GM12873 (cell line): ENCODE measurements around the gene EGFLAM.

Experiments used
- CTCF ChIP-seq: IDR thresholded peaks from 2 replicates; pipeline ENCODE4 v1.5.1; 2012; ENCODE audit warnings: low read depth, mild to moderate bottlenecking, moderate library complexity, low read length, control low read depth; ENCODE audit not compliant: insufficient read depth; ENCODE audit errors: missing control alignments

EGFLAM gene

DNA sequence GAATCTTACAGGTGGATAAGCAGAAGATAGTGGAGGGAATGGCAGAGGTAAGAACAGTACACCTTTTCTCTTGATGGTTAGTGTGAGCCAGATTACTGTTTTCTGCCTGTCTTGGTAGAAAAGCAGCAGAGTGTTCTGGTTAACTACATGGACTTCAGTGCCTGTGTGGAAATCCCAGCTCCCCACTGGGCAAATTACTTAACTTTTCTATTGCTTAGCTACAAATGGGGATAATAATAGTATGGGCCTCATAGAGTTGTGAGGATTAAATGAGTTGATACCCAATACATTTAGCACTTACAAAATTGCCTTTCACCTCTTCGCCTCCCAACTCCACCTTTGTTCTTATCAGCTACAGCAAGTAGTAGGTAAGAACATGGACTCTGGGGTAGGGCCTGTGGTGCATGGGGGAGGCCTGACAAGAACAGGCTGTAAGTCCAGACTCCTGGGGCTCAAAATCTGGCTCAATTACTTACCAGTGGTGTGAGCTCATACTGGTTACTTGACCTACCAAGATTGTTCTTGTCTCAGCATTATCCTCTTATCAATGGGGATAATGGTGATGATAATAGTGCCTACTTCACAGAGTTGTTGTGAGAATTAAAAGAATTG, 173.0 kb downstream of the EGFLAM start:
- no peak for TF ChIP-seq CTCF

DNA sequence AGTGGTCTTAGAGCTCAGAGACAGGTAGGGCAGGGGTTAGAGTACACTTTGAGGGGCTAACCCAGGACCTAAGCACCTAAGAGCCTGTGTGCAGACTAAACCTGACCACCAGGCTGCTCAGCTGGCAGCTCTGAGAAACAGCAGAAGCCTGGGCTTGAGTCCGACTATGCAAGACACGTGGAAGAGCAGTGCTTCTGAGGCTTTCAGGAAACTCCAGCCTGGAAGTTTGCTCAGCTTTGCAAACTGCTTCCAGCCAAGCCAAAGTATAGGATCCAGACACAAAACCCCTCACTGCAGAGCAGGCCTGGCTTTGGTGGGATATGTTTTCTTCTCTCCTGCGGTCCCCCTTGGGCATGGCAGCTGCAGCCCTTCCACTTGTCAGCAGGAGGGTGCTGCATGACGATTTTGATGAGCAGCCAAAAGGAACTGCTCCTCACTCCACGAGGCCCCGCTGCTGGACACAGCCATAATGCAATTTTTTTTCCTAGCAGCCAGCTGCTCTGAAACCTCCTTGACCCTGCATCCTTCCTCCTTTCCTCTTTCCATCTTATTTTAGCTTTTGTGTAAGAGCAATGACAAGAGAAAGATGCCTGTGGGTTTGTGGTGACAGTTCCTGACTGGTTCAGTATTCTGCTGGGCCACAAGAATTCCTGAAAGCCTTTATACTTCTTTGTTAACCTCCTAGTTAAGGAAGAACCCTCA, 175.0 kb downstream of the EGFLAM start:
- TF ChIP-seq CTCF: no peak

DNA sequence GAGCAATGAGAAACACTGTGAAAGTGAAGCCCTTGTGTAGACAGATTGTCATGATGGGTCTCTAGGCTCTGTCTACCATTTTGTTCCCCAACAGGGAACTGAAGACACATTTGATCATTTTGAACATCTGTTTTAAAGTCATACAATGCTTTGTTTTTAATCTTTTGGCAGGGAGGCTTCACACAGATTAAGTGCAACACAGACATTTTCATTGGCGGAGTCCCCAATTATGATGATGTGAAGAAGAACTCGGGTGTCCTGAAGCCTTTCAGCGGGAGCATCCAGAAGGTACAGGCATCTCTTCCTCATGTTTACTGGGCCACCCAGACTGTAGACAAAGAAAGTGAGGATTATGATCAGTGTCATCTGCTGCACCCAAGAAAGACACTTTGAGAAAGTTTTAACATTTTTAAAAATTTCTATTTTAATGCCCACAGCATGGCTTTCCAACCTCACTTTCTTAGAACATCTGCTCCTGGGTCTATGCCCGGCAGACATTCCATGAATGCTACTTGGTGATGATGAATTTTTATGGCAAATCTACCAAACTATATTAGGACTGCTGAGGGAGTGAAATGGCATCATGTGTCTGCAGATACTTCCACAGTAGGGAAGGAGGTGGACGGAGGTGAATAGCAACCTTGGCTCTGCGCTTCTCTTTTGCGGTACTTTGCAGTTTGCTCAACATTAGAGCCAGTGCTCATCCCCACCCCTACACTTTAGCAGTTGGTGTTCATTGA, 176.8 kb downstream of the EGFLAM start:
- no peak for TF ChIP-seq CTCF

- no peak for TF ChIP-seq CTCF
These were observed 180.4 kb downstream of the EGFLAM start for GRCh38 chr5:38438757-38439156.

GRCh38 chr5:38441453-38442246, 183.3 kb downstream of the EGFLAM start:
- TF ChIP-seq CTCF: peak; percentile 96

- no peak for TF ChIP-seq CTCF
These were observed 183.9 kb downstream of the EGFLAM start for GRCh38 chr5:38442247-38442573.

GRCh38 chr5:38443390-38443789, 185.0 kb downstream of the EGFLAM start:
- TF ChIP-seq CTCF: no peak
